Smooth muscle cell of the brain vasculature (primary cell): ENCODE results near the gene DEFB125.

Experiments
- DNase-seq: peaks from one replicate; pipeline ENCODE4 v3.0.0-alpha.2; 2012; ENCODE audit warnings: low read depth, low spot score

DEFB125 gene

DNA sequence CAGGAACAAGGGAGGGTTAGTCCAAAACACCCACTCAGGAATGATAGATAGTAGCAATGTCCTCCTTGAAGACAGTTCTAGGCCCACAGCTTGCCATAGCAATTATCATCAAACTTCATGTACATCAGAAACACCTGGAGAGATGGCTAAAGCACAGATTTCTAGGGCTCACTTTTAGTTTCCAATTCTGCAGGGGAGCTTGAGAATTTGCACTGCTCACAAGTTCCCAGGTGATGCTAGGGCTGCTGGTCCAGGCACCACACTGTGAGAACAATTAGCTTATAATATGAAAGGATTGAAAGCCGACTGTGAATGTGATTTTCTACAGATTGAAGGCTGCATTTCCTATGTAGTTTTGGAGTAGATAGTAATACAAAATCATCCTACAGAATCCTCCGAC lies 58.4 kb downstream of the DEFB125 start:
- no peak for DNase-seq
